GM12878 (cell line): ENCODE data around the gene HCN3. TPM values are rescaled to one million over a fixed set of nuclear protein-coding genes. Genes with fewer than 3 reads are reported as not detected.

ENCODE experiments used
- CHD1 ChIP-seq: IDR thresholded peaks from 2 replicates; pipeline ENCODE4 v1.6.1; 2012; ENCODE audit warnings: low read depth, low read length, improper control_type of control experiment
- CHD2 ChIP-seq: IDR thresholded peaks from 2 replicates; pipeline ENCODE4 v1.6.1; 2011; ENCODE audit warnings: low read depth, low read length, improper control_type of control experiment, borderline replicate concordance
- DPF2 ChIP-seq: fragments of 450-650 bp; IDR thresholded peaks from 2 replicates; pipeline ENCODE4 v1.6.1; 2017; ENCODE audit warnings: mild to moderate bottlenecking
- MEF2B ChIP-seq: fragments of 450-650 bp; IDR thresholded peaks from 2 replicates; pipeline ENCODE4 v1.6.1; 2018; ENCODE audit warnings: mild to moderate bottlenecking, moderate library complexity; ENCODE audit not compliant: partially characterized antibody, poor library complexity, severe bottlenecking
- MYC ChIP-seq: IDR thresholded peaks from 2 replicates; pipeline ENCODE4 v1.6.1; 2011; ENCODE audit warnings: mild to moderate bottlenecking, low read length, moderate library complexity, inconsistent platforms; ENCODE audit not compliant: insufficient read depth, insufficient replicate concordance, insufficient read length, severe bottlenecking
- NKRF ChIP-seq: fragments of 450-650 bp; conservative IDR thresholded peaks from 2 replicates; pipeline ENCODE4 v1.6.1; 2017; ENCODE audit warnings: mild to moderate bottlenecking, moderate library complexity
- POLR2A ChIP-seq: IDR thresholded peaks from 2 replicates; pipeline ENCODE4 v1.6.1; 2011; ENCODE audit warnings: low read depth, mild to moderate bottlenecking, low read length
- YY1 ChIP-seq: IDR thresholded peaks from 2 replicates; pipeline ENCODE4 v1.6.1; 2011; ENCODE audit warnings: low read depth, mild to moderate bottlenecking, low read length
- ZBED1 ChIP-seq: IDR thresholded peaks from 2 replicates; pipeline ENCODE4 v1.6.1; 2016; ENCODE audit warnings: borderline replicate concordance
- ZNF384 ChIP-seq: IDR thresholded peaks from 2 replicates; pipeline ENCODE4 v1.6.1; 2012; ENCODE audit warnings: low read depth, mild to moderate bottlenecking, low read length, improper control_type of control experiment, borderline replicate concordance
- ZNF687 ChIP-seq: fragments of 450-650 bp; IDR thresholded peaks from 2 replicates; pipeline ENCODE4 v1.6.1; 2017; ENCODE audit warnings: mild to moderate bottlenecking, moderate library complexity
- polyA plus RNA-seq, 11 experiments: library from polyadenylated mRNA; depleted of rRNA in 4 of 11; unstranded in 6 of 11; stranded (reverse) in 5 of 11; fragments of >200 nt; fragmentation: Nextera tagmentation in 4 of 11; fragmentation: Illumina TruSeq in 1 of 11; extraction: Ambion mirVana in 4 of 11; extraction: Trizol in 1 of 11; gene quantifications; 1 replicate in 1 of 11; 2 replicates in 10 of 11; pipeline versions ENCODE4 v1.2.1 to v1.2.3, GENCODE V29; 2011 to 2016; ENCODE audit warnings: inconsistent platforms in 2 of 11, missing spikeins in 2 of 11, low read depth in 1 of 11
- total RNA-seq, 4 experiments: library from RNA; depleted of rRNA in 3 of 4; stranded (reverse); fragments of >200 nt in 3 of 4; fragmentation: Illumina TruSeq in 1 of 4; extraction: Trizol in 1 of 4; gene quantifications; 2 replicates each; pipeline versions ENCODE4 v1.2.1 to v1.2.3, GENCODE V29; 2013 to 2021

The HCN3 gene
- total and polyA plus RNA-seq, 10 of the 15 experiments (the other 5 are each of a cell fraction or from before 2014, with no cell fraction given), result 0.08 to 4.1 (median 1.8) TPM

- TF ChIP-seq NKRF, result no peak
- TF ChIP-seq DPF2, result no peak
- TF ChIP-seq ZNF384, result no peak
- TF ChIP-seq CHD1, result no peak
- TF ChIP-seq ZNF687, result 0 out of 2 replicates have a peak, but pooled peaks have one; percentile 35
- no peak for TF ChIP-seq MEF2B
- TF ChIP-seq POLR2A, result peak; percentile 60; the same call in 1 of the 2 replicates
- no peak for TF ChIP-seq MYC
- no peak for TF ChIP-seq CHD2
- peak; percentile 82 for TF ChIP-seq YY1
- TF ChIP-seq ZBED1, result 0 out of 2 replicates have a peak, but pooled peaks have one; percentile 29
- TF ChIP-seq, all 136 proteins: peak for 7
These were observed 32.3 kb downstream of the HCN3 start (continued) for GRCh38 chr1:155309423-155310021.
